A673 (cell line): ENCODE data around the gene RPL32. TPM values are rescaled to one million over a fixed set of nuclear protein-coding genes. Genes with fewer than 3 reads are reported as not detected.

Source experiments
- BruUV-seq: library from RNA; stranded (reverse); fragments of 400-500 nt; replicated peaks from 2 replicates; lab custom pipeline; 2021; lab: Mats Ljungman, UMichigan
- CTCF ChIA-PET: fragments of 300-600 bp; sonication (Branson Sonifier 250); formaldehyde crosslinking; loops from one replicate; lab custom pipeline; 2022; ENCODE audit warnings: antibody characterized with exemption; lab: Charles Lee
- POLR2A ChIA-PET: fragments of 300-600 bp; sonication (Branson Sonifier 250); formaldehyde crosslinking; loops from one replicate; lab custom pipeline; 2022; ENCODE audit warnings: antibody characterized with exemption; ENCODE audit not compliant: low non-redundant PET; lab: Charles Lee
- DNase-seq: peaks from one replicate; pipeline ENCODE4 v3.0.0-alpha.2; 2015; ENCODE audit warnings: low spot score
- H3K27ac ChIP-seq: fragments of 200-600 bp; sonication (generic); 2 replicates; pipeline ENCODE4 v1.5.1; 2016; ENCODE audit warnings: mixed run types, low read depth, mild to moderate bottlenecking, mixed read lengths, antibody characterized with exemption, low read length; ENCODE audit not compliant: poor library complexity, severe bottlenecking
- H3K27me3 ChIP-seq: fragments of 200-600 bp; sonication (generic); replicated peaks from 2 replicates; pipeline ENCODE4 v1.6.1; 2017; ENCODE audit warnings: mixed run types, low read depth, mild to moderate bottlenecking, mixed read lengths, antibody characterized with exemption, low read length; ENCODE audit not compliant: insufficient read depth, poor library complexity
- H3K36me3 ChIP-seq: fragments of 200-600 bp; sonication (generic); 2 replicates; pipeline ENCODE4 v1.6.1; 2016; ENCODE audit warnings: mixed run types, mild to moderate bottlenecking, mixed read lengths, antibody characterized with exemption, low read length; ENCODE audit not compliant: insufficient read depth, poor library complexity, severe bottlenecking
- H3K4me1 ChIP-seq: fragments of 200-600 bp; sonication (generic); 2 replicates; pipeline ENCODE4 v1.6.1; 2017; ENCODE audit warnings: mixed run types, mild to moderate bottlenecking, mixed read lengths, antibody characterized with exemption, low read length; ENCODE audit not compliant: insufficient read depth, poor library complexity, severe bottlenecking
- H3K4me3 ChIP-seq: fragments of 200-600 bp; sonication (generic); 2 replicates; pipeline ENCODE4 v1.5.1; 2016; ENCODE audit warnings: low read depth, mixed run types, mild to moderate bottlenecking, mixed read lengths, low read length; ENCODE audit not compliant: poor library complexity, severe bottlenecking
- H3K9me3 ChIP-seq: fragments of 200-600 bp; sonication (generic); 2 replicates; pipeline ENCODE4 v1.6.1; 2016; ENCODE audit warnings: mixed run types, low read depth, mild to moderate bottlenecking, mixed read lengths, antibody characterized with exemption, low read length; ENCODE audit not compliant: poor library complexity, severe bottlenecking
- EZH2 ChIP-seq: fragments of 200-600 bp; sonication (generic); IDR thresholded peaks from 2 replicates; pipeline ENCODE4 v1.6.1; 2017; ENCODE audit warnings: borderline replicate concordance, low read depth, mild to moderate bottlenecking, mixed read lengths, antibody characterized with exemption, low read length; ENCODE audit not compliant: poor library complexity, severe bottlenecking
- intact Hi-C: fragments of 100-400 bp; cut with micrococcal nuclease; formaldehyde crosslinking; loops from one replicate; pipeline ENCODE4 v1.10.0; 2022; ENCODE audit not compliant: unreplicated experiment
- total RNA-seq: library from RNA; stranded (reverse); gene quantifications from 2 replicates; pipeline ENCODE4 v1.2.3, GENCODE V29; 2021
- TF ChIP-seq, protein P1 (sequence below): fragments of 300-800, 200-600 bp; sonication (generic); conservative IDR thresholded peaks from 2 replicates; pipeline ENCODE4 v1.5.1; 2017; ENCODE audit warnings: low read depth, mild to moderate bottlenecking, antibody characterized with exemption, low read length, moderate library complexity, mixed read lengths

Gene RPL32
- total RNA-seq, 1 experiment from 2014 or later = 1,684 TPM

DNA sequence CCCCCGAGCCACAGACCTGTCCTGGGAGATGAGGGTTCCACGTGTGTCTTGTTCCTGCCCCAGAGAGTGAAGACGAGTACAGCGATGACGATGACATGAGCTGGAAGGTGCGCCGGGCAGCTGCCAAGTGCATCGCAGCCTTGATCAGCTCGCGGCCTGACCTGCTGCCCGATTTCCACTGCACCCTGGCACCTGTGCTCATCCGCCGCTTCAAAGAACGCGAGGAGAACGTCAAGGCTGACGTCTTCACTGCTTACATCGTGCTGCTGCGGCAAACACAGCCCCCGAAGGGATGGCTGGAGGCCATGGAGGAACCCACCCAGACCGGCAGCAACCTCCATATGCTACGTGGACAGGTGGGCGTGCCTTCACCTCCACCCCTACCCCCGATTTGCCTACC lies 26.3 kb downstream of the RPL32 start:
- ChIA-PET POLR2A (no interaction called here), CTCF (no interaction called here)
- H3K27me3 ChIP-seq = no peaks in the 10 kb centered on the region
- H3K36me3 ChIP-seq = no peaks in the 10 kb centered on the region
- no peak for DNase-seq
- H3K27ac ChIP-seq = no peak overlapping the region
- H3K4me3 ChIP-seq = no peak overlapping the region
- no peaks in the 10 kb centered on the region for H3K9me3 ChIP-seq
- H3K4me1 ChIP-seq = peaks cover 6% of the 10 kb centered on the region
- intact Hi-C loops = no loop called here
- TF ChIP-seq, protein P1, sequence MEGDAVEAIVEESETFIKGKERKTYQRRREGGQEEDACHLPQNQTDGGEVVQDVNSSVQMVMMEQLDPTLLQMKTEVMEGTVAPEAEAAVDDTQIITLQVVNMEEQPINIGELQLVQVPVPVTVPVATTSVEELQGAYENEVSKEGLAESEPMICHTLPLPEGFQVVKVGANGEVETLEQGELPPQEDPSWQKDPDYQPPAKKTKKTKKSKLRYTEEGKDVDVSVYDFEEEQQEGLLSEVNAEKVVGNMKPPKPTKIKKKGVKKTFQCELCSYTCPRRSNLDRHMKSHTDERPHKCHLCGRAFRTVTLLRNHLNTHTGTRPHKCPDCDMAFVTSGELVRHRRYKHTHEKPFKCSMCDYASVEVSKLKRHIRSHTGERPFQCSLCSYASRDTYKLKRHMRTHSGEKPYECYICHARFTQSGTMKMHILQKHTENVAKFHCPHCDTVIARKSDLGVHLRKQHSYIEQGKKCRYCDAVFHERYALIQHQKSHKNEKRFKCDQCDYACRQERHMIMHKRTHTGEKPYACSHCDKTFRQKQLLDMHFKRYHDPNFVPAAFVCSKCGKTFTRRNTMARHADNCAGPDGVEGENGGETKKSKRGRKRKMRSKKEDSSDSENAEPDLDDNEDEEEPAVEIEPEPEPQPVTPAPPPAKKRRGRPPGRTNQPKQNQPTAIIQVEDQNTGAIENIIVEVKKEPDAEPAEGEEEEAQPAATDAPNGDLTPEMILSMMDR = no peak
- no peak for TF ChIP-seq EZH2
- BruUV-seq = no TSS peak

DNA sequence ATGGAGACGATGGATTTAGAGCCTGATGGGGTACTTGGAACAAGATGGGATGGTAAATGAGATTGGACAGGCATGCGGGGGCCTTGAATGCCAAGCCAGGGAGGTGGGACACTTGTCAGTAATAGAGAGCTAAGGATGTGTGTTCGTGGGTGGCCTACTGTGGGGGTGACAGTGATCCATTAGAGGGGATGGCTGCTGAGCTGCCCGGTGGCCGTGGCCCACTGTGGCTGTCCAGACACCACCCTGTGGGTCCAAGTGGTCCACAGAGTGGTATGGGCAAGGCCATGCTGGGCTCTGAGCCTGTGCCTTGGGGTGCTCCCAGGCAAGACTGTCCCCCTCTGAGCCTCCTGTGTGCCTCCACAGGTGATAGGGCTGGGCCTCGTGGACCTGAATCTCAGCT lies 27.4 kb downstream of the RPL32 start:
- ChIA-PET CTCF (no interaction called here), POLR2A (no interaction called here)
- Histone ChIP-seq H3K27ac (no peak overlapping the region), H3K27me3 (no peaks in the 10 kb centered on the region), H3K9me3 (no peaks in the 10 kb centered on the region), H3K4me1 (peaks cover 6% of the 10 kb centered on the region), H3K4me3 (no peak overlapping the region), H3K36me3 (no peaks in the 10 kb centered on the region)
- no peak for DNase-seq
- intact Hi-C loops = no loop called here
- no TSS peak for BruUV-seq
- TF ChIP-seq EZH2 = no peak
- TF ChIP-seq, protein P1 = no peak

DNA sequence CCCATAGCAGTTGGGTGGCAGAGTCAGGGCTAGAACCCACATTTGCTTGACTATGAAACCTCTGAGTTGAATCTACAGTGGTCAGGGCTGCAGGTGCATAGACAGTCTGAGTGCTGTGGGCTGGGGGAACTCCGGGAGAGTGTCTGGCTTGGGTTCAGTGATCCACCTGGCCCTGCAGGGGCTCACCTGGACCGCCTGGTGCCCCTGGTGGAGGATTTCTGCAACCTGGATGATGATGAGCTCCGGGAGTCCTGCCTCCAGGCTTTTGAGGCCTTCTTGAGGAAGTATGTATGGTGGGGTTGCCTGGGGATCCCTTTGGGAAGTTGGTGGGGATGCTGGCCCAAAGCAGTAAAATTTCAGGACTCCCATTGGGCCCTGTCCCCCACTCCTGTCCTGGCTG lies 28.6 kb downstream of the RPL32 start:
- ChIA-PET CTCF (no interaction called here), POLR2A (no interaction called here)
- peaks cover 6% of the 10 kb centered on the region for H3K4me1 ChIP-seq
- intact Hi-C loops = no loop called here
- no peaks in the 10 kb centered on the region for H3K9me3 ChIP-seq
- BruUV-seq = no TSS peak
- H3K4me3 ChIP-seq = no peak overlapping the region
- H3K36me3 ChIP-seq = no peaks in the 10 kb centered on the region
- TF ChIP-seq, protein P1 = no peak
- TF ChIP-seq EZH2 = no peak
- no peak for DNase-seq
- no peaks in the 10 kb centered on the region for H3K27me3 ChIP-seq
- no peak overlapping the region for H3K27ac ChIP-seq
